GM12878 (cell line): ENCODE data around the gene CNTN6. TPM values are rescaled to one million over a fixed set of nuclear protein-coding genes. Genes with fewer than 3 reads are reported as not detected.

Source experiments
- ATAC-seq: fragments of 200-7000 bp; cut with Tn5 transposase; 3 replicates; pipeline ENCODE4 v1.9.1; 2020; ENCODE audit warnings: mild to moderate bottlenecking, moderate library complexity
- BruUV-seq: library from RNA; stranded (reverse); fragments of 400-500 nt; replicated peaks from 2 replicates; lab custom pipeline; 2021; lab: Mats Ljungman, UMichigan
- CTCF ChIA-PET: fragments of 300-600 bp; sonication (Branson Sonifier 250); formaldehyde crosslinking; extraction: SDS; loops from one replicate; lab custom pipeline; 2021; ENCODE audit warnings: inconsistent platforms; lab: Yijun Ruan, JAX
- POLR2A ChIA-PET: fragments of 350-600 bp; formaldehyde crosslinking; extraction: SDS; loops from one replicate; lab custom pipeline; 2021; ENCODE audit warnings: inconsistent platforms; lab: Charles Lee
- RAD21 ChIA-PET: fragments of 300-600 bp; sonication (Branson Sonifier 250); formaldehyde crosslinking; loops from one replicate; lab custom pipeline; 2023; ENCODE audit warnings: antibody characterized with exemption; ENCODE audit not compliant: unreplicated experiment; lab: Charles Lee
- SMC1A ChIA-PET: fragments of 300-600 bp; sonication (Branson Sonifier 250); formaldehyde crosslinking; loops from one replicate; lab custom pipeline; 2023; ENCODE audit not compliant: unreplicated experiment, uncharacterized antibody; lab: Charles Lee
- DNase-seq: peaks from one replicate; pipeline ENCODE4 v3.0.0-alpha.2; 2011; ENCODE audit warnings: low read depth, low spot score
- FAIRE-seq: peaks from 3 replicates; lab custom pipeline; 2011; peaks lifted over from hg19 to GRCh38; lab: Jason Lieb, UNC
- H2AFZ ChIP-seq: 2 replicates; pipeline ENCODE4 v1.6.0; 2011; ENCODE audit warnings: low read depth, low read length, control low read depth; ENCODE audit not compliant: control insufficient read depth
- H3K27ac ChIP-seq: 2 replicates; pipeline ENCODE4 v1.5.1; 2011; ENCODE audit warnings: control low read depth; ENCODE audit not compliant: control insufficient read depth, insufficient read depth
- H3K27me3 ChIP-seq, 2 experiments: replicated peaks in 1 of 2; 2 replicates each; pipeline versions ENCODE4 v1.6.0 to v1.6.1; 2011; ENCODE audit warnings: low read length in 1 of 2; ENCODE audit not compliant: control insufficient read depth in 2 of 2, insufficient read depth in 2 of 2
- H3K36me3 ChIP-seq, 2 experiments: 2 replicates each; pipeline ENCODE4 v1.5.1; 2011; ENCODE audit warnings: low read length in 1 of 2; ENCODE audit not compliant: control insufficient read depth in 2 of 2, insufficient read depth in 2 of 2
- H3K4me1 ChIP-seq: 2 replicates; pipeline ENCODE4 v1.6.1; 2011; ENCODE audit warnings: mild to moderate bottlenecking, low read length, moderate library complexity, mixed read lengths; ENCODE audit not compliant: control insufficient read depth, insufficient read depth
- H3K4me2 ChIP-seq: 2 replicates; pipeline ENCODE4 v1.6.0; 2011; ENCODE audit warnings: control low read depth; ENCODE audit not compliant: control insufficient read depth, insufficient read depth
- H3K4me3 ChIP-seq: fragments of 200-600 bp; sonication (generic); 2 replicates; pipeline ENCODE4 v1.5.1; 2016
- H3K79me2 ChIP-seq: 2 replicates; pipeline ENCODE4 v1.6.0; 2011; ENCODE audit warnings: low read length; ENCODE audit not compliant: control insufficient read depth, insufficient read depth
- H3K9ac ChIP-seq: 2 replicates; pipeline ENCODE4 v1.8.0; 2011; ENCODE audit warnings: low read length, control low read depth, mixed read lengths; ENCODE audit not compliant: control insufficient read depth, insufficient read depth
- H3K9me3 ChIP-seq: replicated peaks from 3 replicates; pipeline ENCODE4 v1.5.1; 2011; ENCODE audit warnings: mild to moderate bottlenecking, low read length; ENCODE audit not compliant: control insufficient read depth, insufficient read depth
- H4K20me1 ChIP-seq: 2 replicates; pipeline ENCODE4 v1.6.0; 2011; ENCODE audit not compliant: control insufficient read depth, insufficient read depth
- CREM ChIP-seq: IDR thresholded peaks from 2 replicates; pipeline ENCODE4 v1.6.1; 2014; ENCODE audit warnings: antibody characterized with exemption, low read depth
- HCFC1 ChIP-seq: fragments of 150-350 bp; IDR thresholded peaks from 2 replicates; pipeline ENCODE4 v1.6.1; 2014; ENCODE audit warnings: low read length
- IRF4 ChIP-seq: IDR thresholded peaks from 2 replicates; pipeline ENCODE4 v1.6.1; 2011; ENCODE audit warnings: low read depth, low read length
- LARP7 ChIP-seq: fragments of 450-650 bp; IDR thresholded peaks from 2 replicates; pipeline ENCODE4 v1.6.1; 2017; ENCODE audit warnings: mild to moderate bottlenecking
- MEF2B ChIP-seq: fragments of 450-650 bp; IDR thresholded peaks from 2 replicates; pipeline ENCODE4 v1.6.1; 2018; ENCODE audit warnings: mild to moderate bottlenecking, moderate library complexity; ENCODE audit not compliant: partially characterized antibody, poor library complexity, severe bottlenecking
- MYB ChIP-seq: fragments of 150-350 bp; IDR thresholded peaks from 2 replicates; pipeline ENCODE4 v1.6.1; 2014; ENCODE audit warnings: mild to moderate bottlenecking, low read depth, low read length, borderline replicate concordance
- RB1 ChIP-seq: fragments of 450-650 bp; formaldehyde crosslinking; IDR thresholded peaks from 2 replicates; pipeline ENCODE4 v1.6.1; 2017; ENCODE audit warnings: mild to moderate bottlenecking, borderline replicate concordance
- SIX5 ChIP-seq: IDR thresholded peaks from 2 replicates; pipeline ENCODE4 v1.6.1; 2011; ENCODE audit warnings: mild to moderate bottlenecking, low read depth, low read length, moderate library complexity; ENCODE audit not compliant: severe bottlenecking
- SMARCA5 ChIP-seq: fragments of 450-650 bp; IDR thresholded peaks from 2 replicates; pipeline ENCODE4 v1.6.1; 2017; ENCODE audit warnings: mild to moderate bottlenecking
- SREBF1 ChIP-seq: IDR thresholded peaks from 2 replicates; pipeline ENCODE4 v1.6.1; 2012; ENCODE audit warnings: mild to moderate bottlenecking, low read length
- WRNIP1 ChIP-seq: IDR thresholded peaks from 2 replicates; pipeline ENCODE4 v1.6.1; 2011; ENCODE audit warnings: low read depth, low read length, improper control_type of control experiment, borderline replicate concordance
- YY1 ChIP-seq: IDR thresholded peaks from 2 replicates; pipeline ENCODE4 v1.6.1; 2011; ENCODE audit warnings: low read depth, mild to moderate bottlenecking, low read length
- ZNF217 ChIP-seq: fragments of 450-650 bp; IDR thresholded peaks from 2 replicates; pipeline ENCODE4 v1.6.1; 2017; ENCODE audit warnings: antibody characterized with exemption, mild to moderate bottlenecking
- WGBS: methylation state at CpG from one replicate; pipeline ENCODE4 v1.1.6; 2016; ENCODE audit warnings: low lambda C conversion rate; ENCODE audit not compliant: insufficient replicate concordance, insufficient coverage; ENCODE audit errors: missing lambda C conversion rate; 5-methylcytosine and 5-hydroxymethylcytosine counted together
- in situ Hi-C: fragments of 300-500 bp; cut with MboI; formaldehyde crosslinking; loops from 9 replicates; pipeline ENCODE4 v1.14.3; 2018; ENCODE audit warnings: mixed read lengths
- intact Hi-C: fragments of 100-400 bp; cut with micrococcal nuclease; formaldehyde crosslinking; loops from one replicate; pipeline ENCODE4 v1.14.2; 2022; ENCODE audit not compliant: unreplicated experiment
- polyA plus RNA-seq, 11 experiments: library from polyadenylated mRNA; depleted of rRNA in 4 of 11; unstranded in 6 of 11; stranded (reverse) in 5 of 11; fragments of >200 nt; fragmentation: Nextera tagmentation in 4 of 11; fragmentation: Illumina TruSeq in 1 of 11; extraction: Ambion mirVana in 4 of 11; extraction: Trizol in 1 of 11; gene quantifications; 1 replicate in 1 of 11; 2 replicates in 10 of 11; pipeline versions ENCODE4 v1.2.1 to v1.2.3, GENCODE V29; 2011 to 2016; ENCODE audit warnings: inconsistent platforms in 2 of 11, missing spikeins in 2 of 11, low read depth in 1 of 11
- total RNA-seq, 4 experiments: library from RNA; depleted of rRNA in 3 of 4; stranded (reverse); fragments of >200 nt in 3 of 4; fragmentation: Illumina TruSeq in 1 of 4; extraction: Trizol in 1 of 4; gene quantifications; 2 replicates each; pipeline versions ENCODE4 v1.2.1 to v1.2.3, GENCODE V29; 2013 to 2021
- TF ChIP-seq, protein P1 (sequence below): fragments of 150-350 bp; IDR thresholded peaks from 2 replicates; pipeline ENCODE4 v1.6.1; 2016; ENCODE audit warnings: low read depth, low read length
- TF ChIP-seq, protein P2 (sequence below): IDR thresholded peaks from 2 replicates; pipeline ENCODE4 v1.6.1; 2012; ENCODE audit warnings: low read depth, low read length, improper control_type of control experiment

The CNTN6 gene
- total and polyA plus RNA-seq, 10 of the 15 experiments (the other 5 are each of a cell fraction or from before 2014, with no cell fraction given) = not detected

- TF ChIP-seq, protein P1, sequence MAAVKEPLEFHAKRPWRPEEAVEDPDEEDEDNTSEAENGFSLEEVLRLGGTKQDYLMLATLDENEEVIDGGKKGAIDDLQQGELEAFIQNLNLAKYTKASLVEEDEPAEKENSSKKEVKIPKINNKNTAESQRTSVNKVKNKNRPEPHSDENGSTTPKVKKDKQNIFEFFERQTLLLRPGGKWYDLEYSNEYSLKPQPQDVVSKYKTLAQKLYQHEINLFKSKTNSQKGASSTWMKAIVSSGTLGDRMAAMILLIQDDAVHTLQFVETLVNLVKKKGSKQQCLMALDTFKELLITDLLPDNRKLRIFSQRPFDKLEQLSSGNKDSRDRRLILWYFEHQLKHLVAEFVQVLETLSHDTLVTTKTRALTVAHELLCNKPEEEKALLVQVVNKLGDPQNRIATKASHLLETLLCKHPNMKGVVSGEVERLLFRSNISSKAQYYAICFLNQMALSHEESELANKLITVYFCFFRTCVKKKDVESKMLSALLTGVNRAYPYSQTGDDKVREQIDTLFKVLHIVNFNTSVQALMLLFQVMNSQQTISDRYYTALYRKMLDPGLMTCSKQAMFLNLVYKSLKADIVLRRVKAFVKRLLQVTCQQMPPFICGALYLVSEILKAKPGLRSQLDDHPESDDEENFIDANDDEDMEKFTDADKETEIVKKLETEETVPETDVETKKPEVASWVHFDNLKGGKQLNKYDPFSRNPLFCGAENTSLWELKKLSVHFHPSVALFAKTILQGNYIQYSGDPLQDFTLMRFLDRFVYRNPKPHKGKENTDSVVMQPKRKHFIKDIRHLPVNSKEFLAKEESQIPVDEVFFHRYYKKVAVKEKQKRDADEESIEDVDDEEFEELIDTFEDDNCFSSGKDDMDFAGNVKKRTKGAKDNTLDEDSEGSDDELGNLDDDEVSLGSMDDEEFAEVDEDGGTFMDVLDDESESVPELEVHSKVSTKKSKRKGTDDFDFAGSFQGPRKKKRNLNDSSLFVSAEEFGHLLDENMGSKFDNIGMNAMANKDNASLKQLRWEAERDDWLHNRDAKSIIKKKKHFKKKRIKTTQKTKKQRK = no peak
- no peak for TF ChIP-seq SIX5
Observed at GRCh38 chr3:1138036-1138435, 45.2 kb downstream of the CNTN6 start (continued).

- H3K4me2 ChIP-seq = no peak overlapping the region
- H3K27me3 ChIP-seq = no peaks in the 10 kb centered on the region
- TF ChIP-seq IRF4 (no peak), CREM (no peak), MEF2B (no peak), SREBF1 (no peak), MYB (no peak), SMARCA5 (no peak), HCFC1 (no peak), LARP7 (no peak), YY1 (no peak), WRNIP1 (no peak), RB1 (no peak), ZNF217 (no peak)
- TF ChIP-seq, protein P2, sequence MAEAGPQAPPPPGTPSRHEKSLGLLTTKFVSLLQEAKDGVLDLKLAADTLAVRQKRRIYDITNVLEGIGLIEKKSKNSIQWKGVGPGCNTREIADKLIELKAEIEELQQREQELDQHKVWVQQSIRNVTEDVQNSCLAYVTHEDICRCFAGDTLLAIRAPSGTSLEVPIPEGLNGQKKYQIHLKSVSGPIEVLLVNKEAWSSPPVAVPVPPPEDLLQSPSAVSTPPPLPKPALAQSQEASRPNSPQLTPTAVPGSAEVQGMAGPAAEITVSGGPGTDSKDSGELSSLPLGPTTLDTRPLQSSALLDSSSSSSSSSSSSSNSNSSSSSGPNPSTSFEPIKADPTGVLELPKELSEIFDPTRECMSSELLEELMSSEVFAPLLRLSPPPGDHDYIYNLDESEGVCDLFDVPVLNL = no peak
- H3K9ac ChIP-seq = no peak overlapping the region
- H3K36me3 ChIP-seq = no peaks in the 10 kb centered on the region
- in situ Hi-C loops (no loop called here), intact Hi-C loops (no loop called here)
- ChIA-PET SMC1A (interaction anchor here (1.0 kb wide), 1 partner anchor 10 kb away, joined by 3 read pairs; no protein-coding TSS in a partner anchor), RAD21 (no interaction called here), CTCF (no interaction called here), POLR2A (no interaction called here)
- no peaks in the 10 kb centered on the region for H3K9me3 ChIP-seq
- WGBS = 94% methylated on average over 1 of the region's 1 CpG
- no peaks in the 10 kb centered on the region for H3K4me1 ChIP-seq
- H3K4me3 ChIP-seq = no peak overlapping the region
- no peak overlapping the region for H3K27ac ChIP-seq
- no peak for ATAC-seq
- H4K20me1 ChIP-seq = no peaks in the 10 kb centered on the region
- no peak overlapping the region for H2AFZ ChIP-seq
- H3K79me2 ChIP-seq = no peaks in the 10 kb centered on the region
- no TSS peak for BruUV-seq
- no peak for FAIRE-seq
- no peak for DNase-seq
Observed at GRCh38 chr3:1139071-1139470, 46.2 kb downstream of the CNTN6 start.
